HCT116 (cell line): Measurements from ENCODE around the gene BEGAIN. TPM values are rescaled to one million over a fixed set of nuclear protein-coding genes. Genes with fewer than 3 reads are reported as not detected.

Experiments used
- ATAC-seq: fragments of 200-7000 bp; cut with Tn5 transposase; 2 replicates; pipeline ENCODE4 v1.9.1; 2020; ENCODE audit warnings: mild to moderate bottlenecking, moderate library complexity
- BruUV-seq: library from RNA; stranded (reverse); fragments of 400-500 nt; replicated peaks from 2 replicates; lab custom pipeline; 2021; lab: Mats Ljungman, UMichigan
- CTCF ChIA-PET: fragments of 300-600 bp; sonication (Branson Sonifier 250); formaldehyde crosslinking; loops from one replicate; lab custom pipeline; 2021; ENCODE audit warnings: antibody characterized with exemption; lab: Charles Lee
- POLR2A ChIA-PET: fragments of 300-600, 350-600 bp; sonication (Branson Sonifier 250); formaldehyde crosslinking; loops from one replicate; lab custom pipeline; 2021; ENCODE audit warnings: antibody characterized with exemption; lab: Charles Lee
- RAD21 ChIA-PET, 2 experiments: fragments of 300-600 bp; sonication (Branson Sonifier 250); formaldehyde crosslinking; loops; one replicate each; lab custom pipeline; 2023; ENCODE audit warnings: low total read pairs in 2 of 2; ENCODE audit not compliant: uncharacterized antibody in 2 of 2, unreplicated experiment in 2 of 2, low non-redundant PET in 1 of 2; lab: Charles Lee
- DNase-seq: peaks from one replicate; pipeline ENCODE4 v3.0.0-alpha.2; 2010; ENCODE audit warnings: low read depth, low spot score
- H2AFZ ChIP-seq: fragments of 200-600 bp; shearing (Covaris generic), sonication (generic); 2 replicates; pipeline ENCODE4 v1.6.1; 2017; ENCODE audit warnings: low read depth, mixed run types, mixed read lengths, antibody characterized with exemption, low read length; ENCODE audit not compliant: poor library complexity, severe bottlenecking
- H3K27ac ChIP-seq: 2 replicates; pipeline ENCODE4 v1.5.1; 2012; ENCODE audit warnings: low read depth, low read length
- H3K27me3 ChIP-seq: fragments of 200-600 bp; sonication (generic); 2 replicates; pipeline ENCODE4 v1.6.1; 2016; ENCODE audit warnings: mixed run types, low read length, mixed read lengths; ENCODE audit not compliant: insufficient read depth
- H3K36me3 ChIP-seq, 2 experiments: fragments of 200-500 bp in 1 of 2; fragments of 200-600 bp in 1 of 2; sonication (Bioruptor generic) in 1 of 2; sonication (generic) in 1 of 2; 2 replicates each; pipeline versions ENCODE4 v1.5.1 to v1.6.1; 2014 to 2016; ENCODE audit warnings: low read length in 2 of 2, inconsistent platforms in 1 of 2, mixed read lengths in 1 of 2, mixed run types in 1 of 2; ENCODE audit not compliant: insufficient read depth in 2 of 2, control insufficient read depth in 1 of 2
- H3K4me1 ChIP-seq, 2 experiments: fragments of 200-600 bp in 1 of 2; sonication (generic) in 1 of 2; 2 replicates each; pipeline versions ENCODE4 v1.5.1 to v1.6.1; 2012 to 2017; ENCODE audit warnings: low read length in 2 of 2, inconsistent platforms in 1 of 2, mild to moderate bottlenecking in 1 of 2, mixed read lengths in 1 of 2, mixed run types in 1 of 2, moderate library complexity in 1 of 2; ENCODE audit not compliant: insufficient read depth in 2 of 2, control insufficient read depth in 1 of 2
- H3K4me2 ChIP-seq: fragments of 200-600 bp; sonication (generic); 2 replicates; pipeline ENCODE4 v1.6.1; 2017; ENCODE audit warnings: mixed run types, low read length, mixed read lengths
- H3K4me3 ChIP-seq, 2 experiments: fragments of 200-600 bp in 1 of 2; sonication (generic) in 1 of 2; replicated peaks in 1 of 2; 2 replicates each; pipeline ENCODE4 v1.5.1; 2011 to 2016; ENCODE audit warnings: low read length in 2 of 2, control low read depth in 1 of 2, low read depth in 1 of 2, mild to moderate bottlenecking in 1 of 2, mixed read lengths in 1 of 2, mixed run types in 1 of 2
- H3K79me2 ChIP-seq: fragments of 200-600 bp; sonication (generic); 2 replicates; pipeline ENCODE4 v1.6.1; 2017; ENCODE audit warnings: mild to moderate bottlenecking, mixed run types, low read length, moderate library complexity, mixed read lengths; ENCODE audit not compliant: insufficient read depth
- H3K9ac ChIP-seq: fragments of 200-600 bp; sonication (generic); 2 replicates; pipeline ENCODE4 v1.6.1; 2016; ENCODE audit warnings: low read length, mixed read lengths
- H3K9me2 ChIP-seq: fragments of 200-600 bp; sonication (generic), shearing (Covaris generic); 2 replicates; pipeline ENCODE4 v1.6.1; 2017; ENCODE audit warnings: mixed run types, mild to moderate bottlenecking, moderate library complexity; ENCODE audit not compliant: insufficient read depth
- H3K9me3 ChIP-seq, 2 experiments: fragments of 200-500 bp in 1 of 2; fragments of 200-600 bp in 1 of 2; sonication (Bioruptor generic) in 1 of 2; sonication (generic) in 1 of 2; 2 replicates each; pipeline ENCODE4 v1.6.1; 2014 to 2017; ENCODE audit warnings: low read length in 2 of 2, mixed read lengths in 2 of 2, inconsistent platforms in 1 of 2, low read depth in 1 of 2, mild to moderate bottlenecking in 1 of 2, mixed run types in 1 of 2, moderate library complexity in 1 of 2; ENCODE audit not compliant: control insufficient read depth in 1 of 2, insufficient read depth in 1 of 2
- H4K20me1 ChIP-seq: fragments of 200-600 bp; sonication (generic), shearing (Covaris generic); 2 replicates; pipeline ENCODE4 v1.6.1; 2017; ENCODE audit warnings: mixed run types, mild to moderate bottlenecking, moderate library complexity; ENCODE audit not compliant: insufficient read depth
- CBX3 ChIP-seq: IDR thresholded peaks from 2 replicates; pipeline ENCODE4 v1.6.1; 2012; ENCODE audit warnings: low read depth
- CEBPB ChIP-seq: IDR thresholded peaks from 2 replicates; pipeline ENCODE4 v1.6.1; 2012; ENCODE audit warnings: low read depth
- EZH2 ChIP-seq: fragments of 200-600 bp; sonication (generic); IDR thresholded peaks from 2 replicates; pipeline ENCODE4 v1.6.1; 2017; ENCODE audit warnings: antibody characterized with exemption, mixed run types
- EZH2phosphoT487 ChIP-seq: fragments of 200-600 bp; IDR thresholded peaks from 2 replicates; pipeline ENCODE4 v1.6.1; 2018; ENCODE audit warnings: antibody characterized with exemption, borderline replicate concordance
- MAX ChIP-seq: IDR thresholded peaks from 2 replicates; pipeline ENCODE4 v1.6.1; 2012
- POLR2A ChIP-seq: IDR thresholded peaks from 2 replicates; pipeline ENCODE4 v1.7.0; 2011; ENCODE audit warnings: borderline replicate concordance; ENCODE audit not compliant: insufficient read depth, insufficient read length; ENCODE audit errors: extremely low read depth
- REST ChIP-seq: IDR thresholded peaks from 2 replicates; pipeline ENCODE4 v1.6.1; 2012; ENCODE audit warnings: low read depth
- SIN3A ChIP-seq: IDR thresholded peaks from 2 replicates; pipeline ENCODE4 v1.6.1; 2012; ENCODE audit warnings: low read depth
- SP1 ChIP-seq: IDR thresholded peaks from 2 replicates; pipeline ENCODE4 v1.6.1; 2012; ENCODE audit warnings: low read depth
- SRF ChIP-seq: IDR thresholded peaks from 2 replicates; pipeline ENCODE4 v1.6.1; 2012; ENCODE audit warnings: low read depth
- TCF7L2 ChIP-seq: IDR thresholded peaks from 2 replicates; pipeline ENCODE4 v1.7.0; 2011; ENCODE audit warnings: borderline replicate concordance, inconsistent platforms; ENCODE audit not compliant: insufficient read depth, insufficient read length; ENCODE audit errors: extremely low read depth
- ZFX ChIP-seq: fragments of 450-650 bp; IDR thresholded peaks from 2 replicates; pipeline ENCODE4 v1.6.1; 2017
- intact Hi-C: fragments of 100-400 bp; cut with micrococcal nuclease; formaldehyde crosslinking; loops from 2 replicates; pipeline ENCODE4 v1.10.0; 2022
- total RNA-seq: library from RNA; stranded (reverse); gene quantifications from one replicate; pipeline ENCODE4 v1.2.1, GENCODE V29; 2021; ENCODE audit not compliant: unreplicated experiment
- TF ChIP-seq, protein P1 (sequence below): IDR thresholded peaks from 2 replicates; pipeline ENCODE4 v1.6.1; 2011; ENCODE audit warnings: mild to moderate bottlenecking, low read length, moderate library complexity; ENCODE audit not compliant: insufficient replicate concordance; ENCODE audit errors: extremely low read depth

BEGAIN gene
- total RNA-seq, 1 experiment from 2014 or later: 8.5 TPM

GRCh38 chr14:100531152-100532121, 55.8 kb downstream of the BEGAIN start:
- no peaks in the 10 kb centered on the region for H3K27me3 ChIP-seq
- no peaks in the 10 kb centered on the region for H4K20me1 ChIP-seq
- H3K27ac ChIP-seq: no peak overlapping the region
- intact Hi-C loops: no loop called here
- H3K79me2 ChIP-seq: no peaks in the 10 kb centered on the region
- H3K9me3 ChIP-seq: no peaks in the 10 kb centered on the region
- POLR2A ChIA-PET: no interaction called here
- TF ChIP-seq EZH2phosphoT487 (no peak), ZFX (no peak), CEBPB (no peak), MAX (no peak), SIN3A (no peak), EZH2 (no peak), CBX3 (no peak), POLR2A (no peak), SP1 (no peak), REST (no peak), SRF (no peak), TCF7L2 (no peak)
- TF ChIP-seq, protein P1, sequence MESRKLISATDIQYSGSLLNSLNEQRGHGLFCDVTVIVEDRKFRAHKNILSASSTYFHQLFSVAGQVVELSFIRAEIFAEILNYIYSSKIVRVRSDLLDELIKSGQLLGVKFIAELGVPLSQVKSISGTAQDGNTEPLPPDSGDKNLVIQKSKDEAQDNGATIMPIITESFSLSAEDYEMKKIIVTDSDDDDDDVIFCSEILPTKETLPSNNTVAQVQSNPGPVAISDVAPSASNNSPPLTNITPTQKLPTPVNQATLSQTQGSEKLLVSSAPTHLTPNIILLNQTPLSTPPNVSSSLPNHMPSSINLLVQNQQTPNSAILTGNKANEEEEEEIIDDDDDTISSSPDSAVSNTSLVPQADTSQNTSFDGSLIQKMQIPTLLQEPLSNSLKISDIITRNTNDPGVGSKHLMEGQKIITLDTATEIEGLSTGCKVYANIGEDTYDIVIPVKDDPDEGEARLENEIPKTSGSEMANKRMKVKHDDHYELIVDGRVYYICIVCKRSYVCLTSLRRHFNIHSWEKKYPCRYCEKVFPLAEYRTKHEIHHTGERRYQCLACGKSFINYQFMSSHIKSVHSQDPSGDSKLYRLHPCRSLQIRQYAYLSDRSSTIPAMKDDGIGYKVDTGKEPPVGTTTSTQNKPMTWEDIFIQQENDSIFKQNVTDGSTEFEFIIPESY: no peak
- CTCF ChIA-PET: no interaction called here
- BruUV-seq: no TSS peak
- DNase-seq: no peak
- RAD21 ChIA-PET: no interaction called here
- ATAC-seq: no peak
- no peak overlapping the region for H3K9ac ChIP-seq
- no peaks in the 10 kb centered on the region for H3K36me3 ChIP-seq
- H3K9me2 ChIP-seq: no peaks in the 10 kb centered on the region
- peaks cover 4 to 13% of the 10 kb centered on the region in 2 experiments; a peak in 3 of 4 replicates for H3K4me1 ChIP-seq
- no peak overlapping the region for H3K4me2 ChIP-seq
- no peak overlapping the region for H2AFZ ChIP-seq
- no peak overlapping the region for H3K4me3 ChIP-seq
